Breast epithelium (tissue), 3 donors: Measurements from ENCODE around the gene WASHC4.

Experiments used
- POLR2A ChIP-seq: fragments of 450-650 bp; IDR thresholded peaks from one replicate; pipeline ENCODE4 v1.6.1; 2016; ENCODE audit warnings: antibody characterized with exemption, mild to moderate bottlenecking, moderate library complexity
- TF ChIP-seq, protein P1 (sequence below), 3 donors: fragments of 450-650 bp; IDR thresholded peaks; one replicate each; pipeline ENCODE4 v1.5.1; 2016 to 2017; ENCODE audit warnings: antibody characterized with exemption in 3 of 3, mild to moderate bottlenecking in 3 of 3, moderate library complexity in 3 of 3

DNA sequence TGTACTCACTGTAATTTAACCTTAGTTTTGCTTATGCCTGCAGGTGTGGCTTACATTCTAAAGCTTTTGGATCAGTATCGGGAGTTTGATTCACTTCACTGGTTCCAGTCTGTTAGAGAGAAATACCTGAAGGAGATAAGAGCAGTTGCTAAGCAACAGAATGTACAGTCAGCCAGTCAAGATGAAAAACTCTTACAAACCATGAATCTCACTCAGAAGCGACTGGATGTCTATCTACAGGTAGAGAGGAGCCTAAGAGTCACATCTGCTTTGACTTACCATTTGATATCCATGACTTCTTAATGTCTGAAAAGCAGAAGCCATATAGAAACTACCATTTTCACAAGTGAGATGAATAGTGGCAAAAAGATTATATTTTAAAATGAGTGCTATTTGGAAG, 56.5 kb downstream of the WASHC4 start:
- TF ChIP-seq, protein P1, sequence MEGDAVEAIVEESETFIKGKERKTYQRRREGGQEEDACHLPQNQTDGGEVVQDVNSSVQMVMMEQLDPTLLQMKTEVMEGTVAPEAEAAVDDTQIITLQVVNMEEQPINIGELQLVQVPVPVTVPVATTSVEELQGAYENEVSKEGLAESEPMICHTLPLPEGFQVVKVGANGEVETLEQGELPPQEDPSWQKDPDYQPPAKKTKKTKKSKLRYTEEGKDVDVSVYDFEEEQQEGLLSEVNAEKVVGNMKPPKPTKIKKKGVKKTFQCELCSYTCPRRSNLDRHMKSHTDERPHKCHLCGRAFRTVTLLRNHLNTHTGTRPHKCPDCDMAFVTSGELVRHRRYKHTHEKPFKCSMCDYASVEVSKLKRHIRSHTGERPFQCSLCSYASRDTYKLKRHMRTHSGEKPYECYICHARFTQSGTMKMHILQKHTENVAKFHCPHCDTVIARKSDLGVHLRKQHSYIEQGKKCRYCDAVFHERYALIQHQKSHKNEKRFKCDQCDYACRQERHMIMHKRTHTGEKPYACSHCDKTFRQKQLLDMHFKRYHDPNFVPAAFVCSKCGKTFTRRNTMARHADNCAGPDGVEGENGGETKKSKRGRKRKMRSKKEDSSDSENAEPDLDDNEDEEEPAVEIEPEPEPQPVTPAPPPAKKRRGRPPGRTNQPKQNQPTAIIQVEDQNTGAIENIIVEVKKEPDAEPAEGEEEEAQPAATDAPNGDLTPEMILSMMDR (IDR thresholded peaks at IDR 0.05): no peak
- TF ChIP-seq POLR2A: no peak
